Omental fat pad (tissue), 4 donors: Measurements from ENCODE around the gene DUS2. TPM values are rescaled to one million over a fixed set of nuclear protein-coding genes. Genes with fewer than 3 reads are reported as not detected.
"Not testable (repeated sequence)": the region's sequence is repeated elsewhere in the genome, so short reads cannot be mapped to it uniquely, and the experiment has no call there.

Experiments
- ATAC-seq: fragments of 150-250 bp; one replicate; pipeline ENCODE4 v1.9.1; 2016; ENCODE audit warnings: mild to moderate bottlenecking, moderate library complexity; ENCODE audit not compliant: low FRiP score
- DNase-seq: peaks from one replicate; pipeline ENCODE4 v3.0.0-alpha.2; 2019; ENCODE audit warnings: low spot score
- CTCF ChIP-seq, 3 donors: fragments of 450-650 bp; IDR thresholded peaks; one replicate each; pipeline ENCODE4 v1.5.1; 2016 to 2017; ENCODE audit warnings: antibody characterized with exemption in 3 of 3, mild to moderate bottlenecking in 3 of 3, moderate library complexity in 2 of 3
- total RNA-seq, 4 donors: library from RNA; depleted of rRNA; stranded (reverse); fragments of >200 nt; gene quantifications; one replicate each; pipeline ENCODE4 v1.1.0, GENCODE V29; 2016

Gene DUS2
- total RNA-seq, 4 donors from 2014 or later: 6.7 to 17.9 (median 10.2) TPM

- ATAC-seq: no peak
- no peak for TF ChIP-seq CTCF (IDR thresholded peaks at IDR 0.05)
Observed at GRCh38 chr16:68111379-68111778, 88.3 kb downstream of the DUS2 start.

DNA sequence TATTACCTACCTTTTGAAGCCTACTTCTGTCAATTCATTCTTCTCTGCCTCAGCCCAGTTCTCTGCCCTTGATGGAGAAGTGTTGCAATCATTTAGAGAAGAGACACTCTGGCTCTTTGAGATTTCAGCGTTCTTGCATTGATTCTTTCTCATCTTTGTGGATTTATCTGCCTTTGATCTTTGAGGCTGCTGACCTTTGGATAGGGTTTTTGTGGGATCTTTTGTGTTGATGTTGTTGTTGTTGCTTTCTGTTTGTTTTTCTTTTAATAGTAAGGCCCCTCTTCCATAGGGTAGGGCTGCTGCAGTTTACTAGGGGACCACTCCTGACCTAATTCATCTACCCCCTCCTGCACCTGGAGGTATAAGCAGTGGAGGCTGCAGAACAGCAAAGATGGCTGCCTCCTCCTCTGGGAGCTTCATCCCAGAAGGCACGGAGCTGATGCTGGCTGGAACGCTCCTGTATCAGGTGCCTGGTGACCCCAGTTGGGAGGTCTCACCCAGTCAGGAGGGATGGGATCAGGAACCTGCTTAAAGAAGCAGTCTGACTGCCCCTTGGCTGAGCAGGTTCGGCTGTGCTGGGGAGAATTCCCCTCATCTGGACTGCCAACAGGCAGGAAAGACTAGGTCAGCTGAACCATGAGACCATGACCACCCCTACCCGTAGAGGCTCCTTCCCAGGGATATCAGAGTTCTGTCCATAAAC, 90.1 kb downstream of the DUS2 start:
- DNase-seq: no peak
- no peak for ATAC-seq
- no peak for TF ChIP-seq CTCF (IDR thresholded peaks at IDR 0.05)

More at GRCh38 chr16:68111379-68111778, 88.3 kb downstream of the DUS2 start:
- DNase-seq: no peak

DNA sequence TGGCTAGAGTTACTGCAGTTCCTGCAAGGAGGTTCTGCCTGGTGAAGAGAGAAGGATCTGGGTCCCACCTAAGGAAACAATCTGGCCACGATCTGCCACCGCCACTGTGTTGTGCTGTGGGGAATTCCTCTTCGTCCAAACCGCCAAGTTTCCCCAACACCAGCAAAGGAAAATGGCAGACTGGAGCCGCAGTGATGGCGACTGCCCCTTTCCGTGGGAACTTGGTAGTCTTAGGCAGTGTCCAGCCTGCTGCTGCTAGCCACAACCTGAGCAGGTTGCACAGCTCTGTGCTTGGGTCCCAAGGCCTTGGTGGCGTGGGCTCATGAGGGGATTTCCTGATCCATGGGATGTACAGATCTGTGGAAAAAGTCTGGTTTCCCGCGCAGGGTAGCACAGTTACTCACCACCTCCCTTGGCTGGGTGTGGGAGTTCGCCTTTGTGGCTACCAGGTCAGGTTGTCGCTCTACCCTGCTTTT, 90.7 kb downstream of the DUS2 start:
- no peak for DNase-seq
- TF ChIP-seq CTCF (IDR thresholded peaks at IDR 0.05): no peak
- ATAC-seq: no peak

GRCh38 chr16:68114939-68115338, 91.9 kb downstream of the DUS2 start:
- not testable (repeated sequence) for DNase-seq, ATAC-seq

- ATAC-seq (no peak), DNase-seq (no peak)
- TF ChIP-seq CTCF (IDR thresholded peaks at IDR 0.05): no peak
Observed at GRCh38 chr16:68115851-68116250, 92.8 kb downstream of the DUS2 start.

DNA sequence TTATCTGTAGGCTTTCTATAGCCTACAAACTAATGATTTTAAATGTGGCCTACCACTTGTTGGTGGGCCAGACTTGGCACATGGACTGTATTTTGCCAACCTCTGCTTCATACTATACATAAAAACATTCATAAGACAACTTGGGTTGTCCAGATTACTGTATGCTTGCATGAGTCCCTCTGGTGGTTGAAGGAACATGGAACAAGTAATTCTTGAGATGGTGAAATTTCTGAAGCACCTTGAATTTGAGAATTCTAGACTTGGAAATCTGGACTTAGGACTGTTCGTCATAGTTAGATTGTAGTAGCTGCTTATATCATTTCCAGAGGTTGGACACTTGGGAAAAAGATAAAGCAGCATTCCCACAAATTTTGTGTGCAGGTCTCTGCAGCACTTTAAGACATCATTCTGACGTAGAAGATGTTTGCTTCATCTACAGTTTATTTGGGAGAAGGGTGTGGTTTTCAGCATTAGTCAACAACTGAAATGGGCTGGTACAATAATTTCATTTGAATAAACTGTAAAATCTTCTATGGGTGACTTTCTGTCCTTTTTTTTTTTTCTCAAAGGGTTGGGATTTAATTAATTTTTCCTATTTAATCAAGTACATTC, 93.3 kb downstream of the DUS2 start:
- no peak for ATAC-seq
- TF ChIP-seq CTCF (IDR thresholded peaks at IDR 0.05): no peak

DNA sequence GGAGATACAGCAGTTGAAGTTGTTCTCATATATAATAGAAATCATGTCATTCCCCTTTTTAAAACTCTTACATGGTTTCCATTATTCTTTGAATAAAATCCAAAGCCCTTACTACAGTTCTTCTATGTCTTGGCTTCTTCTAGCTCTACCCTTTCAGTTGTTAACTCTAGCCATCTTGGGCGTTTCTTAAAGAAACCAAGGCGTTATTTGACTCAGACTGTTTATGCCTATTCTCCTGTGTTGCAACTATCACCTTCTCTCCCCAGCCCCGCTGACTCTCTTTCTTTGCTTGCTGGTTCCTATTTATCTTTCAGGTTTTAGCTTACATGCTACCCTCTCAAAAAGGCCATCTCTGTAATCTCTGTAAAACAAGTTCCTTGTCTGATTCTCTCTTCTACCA, 94.8 kb downstream of the DUS2 start:
- no peak for TF ChIP-seq CTCF (IDR thresholded peaks at IDR 0.05)
- no peak for ATAC-seq

More for the DNA sequence above, 93.3 kb downstream of the DUS2 start:
- no peak for DNase-seq

DNA sequence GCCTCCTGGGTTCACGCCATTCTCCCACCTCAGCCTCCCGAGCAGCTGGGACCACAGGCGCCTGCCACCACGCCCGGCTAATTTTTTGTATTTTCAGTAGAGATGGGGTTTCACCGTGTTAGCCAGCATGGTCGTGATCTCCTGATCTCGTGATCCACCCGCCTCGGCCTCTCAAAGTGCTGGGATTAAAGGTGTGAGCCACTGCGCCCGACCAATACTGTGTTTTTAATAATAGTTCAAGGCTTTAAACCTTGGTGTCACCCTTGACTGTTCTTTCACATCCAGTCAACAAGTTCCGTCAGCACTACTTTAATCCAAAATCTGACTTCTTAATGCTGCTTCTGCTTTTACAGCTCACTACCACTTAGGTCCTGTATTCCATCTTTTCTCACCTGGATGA, 95.9 kb downstream of the DUS2 start:
- ATAC-seq, DNase-seq: not testable (repeated sequence)

More for the DNA sequence above, 94.8 kb downstream of the DUS2 start:
- DNase-seq: no peak

- not testable (repeated sequence) for DNase-seq, ATAC-seq
Observed at GRCh38 chr16:68120496-68120895, 97.4 kb downstream of the DUS2 start.
